Hepatocyte (in vitro differentiated cells): ENCODE results near the gene RXRA. TPM values are rescaled to one million over a fixed set of nuclear protein-coding genes. Genes with fewer than 3 reads are reported as not detected.

Source experiments
- DNase-seq: peaks from one replicate; pipeline ENCODE4 v3.0.0-alpha.2; 2016; ENCODE audit warnings: low spot score
- H2AFZ ChIP-seq: fragments of 200-600 bp; sonication (generic); 2 replicates; pipeline ENCODE4 v1.6.0; 2016; ENCODE audit warnings: antibody characterized with exemption, mild to moderate bottlenecking
- H3K27ac ChIP-seq: fragments of 200-600 bp; sonication (generic); 2 replicates; pipeline ENCODE4 v1.5.1; 2016; ENCODE audit warnings: mild to moderate bottlenecking
- H3K27me3 ChIP-seq: fragments of 200-600 bp; sonication (generic); 2 replicates; pipeline ENCODE4 v1.6.1; 2016
- H3K36me3 ChIP-seq: fragments of 200-600 bp; sonication (generic); replicated peaks from 2 replicates; pipeline ENCODE4 v1.5.1; 2016; ENCODE audit warnings: low read depth; ENCODE audit not compliant: insufficient read depth
- H3K4me1 ChIP-seq: fragments of 200-600 bp; sonication (generic); 2 replicates; pipeline ENCODE4 v1.5.1; 2016; ENCODE audit warnings: mild to moderate bottlenecking, moderate library complexity; ENCODE audit not compliant: insufficient read depth
- H3K4me2 ChIP-seq: fragments of 200-600 bp; sonication (generic); 2 replicates; pipeline ENCODE4 v1.6.0; 2016
- H3K4me3 ChIP-seq: fragments of 200-600 bp; sonication (generic); 2 replicates; pipeline ENCODE4 v1.5.1; 2016; ENCODE audit warnings: mild to moderate bottlenecking
- H3K79me2 ChIP-seq: fragments of 200-600 bp; sonication (generic); 2 replicates; pipeline ENCODE4 v1.6.0; 2017; ENCODE audit warnings: mild to moderate bottlenecking
- H3K9me2 ChIP-seq: fragments of 200-600 bp; sonication (generic); replicated peaks from 2 replicates; pipeline ENCODE4 v1.6.0; 2017; ENCODE audit warnings: mild to moderate bottlenecking; ENCODE audit not compliant: insufficient read depth
- H3K9me3 ChIP-seq: fragments of 200-600 bp; sonication (generic); 2 replicates; pipeline ENCODE4 v1.5.1; 2016; ENCODE audit warnings: low read depth, mild to moderate bottlenecking
- H4K20me1 ChIP-seq: fragments of 200-600 bp; sonication (generic); 2 replicates; pipeline ENCODE4 v1.6.0; 2016; ENCODE audit warnings: mild to moderate bottlenecking; ENCODE audit not compliant: insufficient read depth, poor library complexity, severe bottlenecking
- CTCF ChIP-seq: fragments of 200-600 bp; sonication (generic); IDR thresholded peaks from 2 replicates; pipeline ENCODE4 v1.5.1; 2016; ENCODE audit warnings: antibody characterized with exemption, mild to moderate bottlenecking; ENCODE audit not compliant: poor library complexity
- EZH2 ChIP-seq: fragments of 200-600 bp; sonication (generic); IDR thresholded peaks from 2 replicates; pipeline ENCODE4 v1.6.1; 2016; ENCODE audit warnings: antibody characterized with exemption, mild to moderate bottlenecking, borderline replicate concordance
- EZH2phosphoT487 ChIP-seq: fragments of 200-600 bp; sonication (generic); IDR thresholded peaks from one replicate; pipeline ENCODE4 v1.6.1; 2018; ENCODE audit warnings: antibody characterized with exemption, mild to moderate bottlenecking, low read depth, moderate library complexity; ENCODE audit not compliant: unreplicated experiment, severe bottlenecking
- WGBS: methylation state at CpG from one replicate; pipeline ENCODE4 v1.1.6; 2016; ENCODE audit warnings: low lambda C conversion rate; ENCODE audit errors: missing lambda C conversion rate; 5-methylcytosine and 5-hydroxymethylcytosine counted together
- polyA plus RNA-seq: library from polyadenylated mRNA; unstranded; fragments of >200 nt; fragmentation: Nextera tagmentation; extraction: Ambion mirVana; gene quantifications from 2 replicates; pipeline ENCODE4 v1.2.1, GENCODE V29; 2016
- total RNA-seq: library from RNA; depleted of rRNA; stranded (reverse); fragments of >200 nt; gene quantifications from 2 replicates; pipeline ENCODE4 v1.2.3, GENCODE V29; 2014

Gene RXRA
- total and polyA plus RNA-seq, 2 experiments from 2014 or later: 35.9 to 41.6 TPM

- Histone ChIP-seq H3K79me2 (peaks cover 99% of the 10 kb centered on the region), H3K9me3 (no peaks in the 10 kb centered on the region), H3K9me2 (no peaks in the 10 kb centered on the region), H3K27ac (peak overlapping the region; percentile 94), H3K36me3 (no peaks in the 10 kb centered on the region), H3K4me1 (peaks cover 86% of the 10 kb centered on the region), H2AFZ (no peak overlapping the region), H3K4me3 (no peak overlapping the region), H3K4me2 (peak overlapping the region; percentile 72), H3K27me3 (no peaks in the 10 kb centered on the region), H4K20me1 (peaks cover 99% of the 10 kb centered on the region)
- peak; percentile 88 for DNase-seq
- WGBS: 27% methylated on average over 23 of the region's 24 CpGs
- TF ChIP-seq CTCF: no peak
- no peak for TF ChIP-seq EZH2phosphoT487
- no peak for TF ChIP-seq EZH2
Observed at GRCh38 chr9:134333234-134333873, 7.1 kb downstream of the RXRA start.

GRCh38 chr9:134333874-134334581 lies 7.8 kb downstream of the RXRA start:
- peaks cover 100% of the 10 kb centered on the region for H4K20me1 ChIP-seq
- H3K9me3 ChIP-seq: no peaks in the 10 kb centered on the region
- H3K27me3 ChIP-seq: no peaks in the 10 kb centered on the region
- H3K79me2 ChIP-seq: peaks cover 99% of the 10 kb centered on the region
- no peaks in the 10 kb centered on the region for H3K9me2 ChIP-seq
- WGBS: 87% methylated on average over 15 of the region's 16 CpGs
- peak overlapping the region; percentile 72 for H3K4me2 ChIP-seq
- H3K4me1 ChIP-seq: peaks cover 86% of the 10 kb centered on the region
- H3K36me3 ChIP-seq: no peaks in the 10 kb centered on the region
- DNase-seq: no peak
- H3K27ac ChIP-seq: peak overlapping the region; percentile 78
- no peak overlapping the region for H3K4me3 ChIP-seq
- no peak for TF ChIP-seq EZH2
- no peak for TF ChIP-seq EZH2phosphoT487
- TF ChIP-seq CTCF: no peak
- H2AFZ ChIP-seq: no peak overlapping the region

- Histone ChIP-seq H3K4me1 (peaks cover 79% of the 10 kb centered on the region), H3K27ac (peak overlapping the region; percentile 78), H3K36me3 (no peaks in the 10 kb centered on the region), H3K4me3 (no peak overlapping the region), H3K9me2 (no peaks in the 10 kb centered on the region), H3K4me2 (peak overlapping the region; percentile 53), H3K27me3 (no peaks in the 10 kb centered on the region), H2AFZ (no peak overlapping the region), H4K20me1 (peaks cover 100% of the 10 kb centered on the region), H3K9me3 (no peaks in the 10 kb centered on the region), H3K79me2 (peaks cover 99% of the 10 kb centered on the region)
- no peak for TF ChIP-seq EZH2
- TF ChIP-seq CTCF: no peak
- TF ChIP-seq EZH2phosphoT487: no peak
- WGBS: 87% methylated on average over 2 of the region's 2 CpGs
- DNase-seq: no peak
Observed at GRCh38 chr9:134335061-134335460, 8.8 kb downstream of the RXRA start.
